NCI-H2107 (cell line): Measurements from ENCODE around the gene BCL2L1.
"Not testable (repeated sequence)": the region's sequence is repeated elsewhere in the genome, so short reads cannot be mapped to it uniquely, and the experiment has no call there.

Experiments
- DNase-seq: peaks from one replicate; lab custom pipeline; 2025; lab: John Stamatoyannopoulos, UW

The BCL2L1 gene

DNA sequence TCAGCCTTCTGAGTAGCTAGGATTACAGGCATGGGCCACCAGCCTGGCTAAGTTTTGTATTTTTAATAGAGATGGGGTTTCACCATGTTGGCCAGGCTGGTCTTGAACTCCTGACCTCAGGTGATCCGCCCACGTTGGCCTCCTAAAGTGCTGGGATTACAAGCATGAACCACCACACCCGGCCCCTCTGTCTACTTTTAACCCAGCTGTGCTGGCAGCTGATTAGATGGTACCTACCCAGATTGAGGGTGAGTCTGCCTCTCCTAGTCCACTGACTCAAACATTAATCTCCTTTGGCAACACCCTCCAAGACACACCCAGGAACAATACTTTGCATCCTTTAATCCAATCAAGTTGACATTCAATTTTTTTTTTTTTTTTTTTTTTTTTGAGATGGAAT is 74.6 kb downstream of the BCL2L1 start:
- DNase-seq: not testable (repeated sequence)

DNA sequence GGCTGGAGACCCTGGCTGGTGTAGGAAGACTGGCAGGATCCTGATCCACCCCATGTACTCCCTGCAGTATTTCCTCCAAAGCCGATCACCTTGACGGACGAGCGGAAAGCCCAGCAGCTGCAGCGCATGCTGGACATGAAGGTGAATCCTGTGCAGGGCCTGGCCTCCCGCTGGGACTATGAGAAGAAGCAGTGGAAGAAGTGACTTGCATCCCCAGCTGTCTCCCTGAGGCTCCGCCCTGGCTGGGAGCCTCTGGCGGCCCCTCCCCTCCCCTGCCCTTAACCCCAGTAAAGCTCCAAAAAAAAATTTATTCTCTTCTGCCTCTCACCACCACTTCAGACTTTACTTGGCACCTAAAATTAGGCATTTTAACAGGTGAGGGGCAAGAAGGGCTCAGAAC is 78.0 kb downstream of the BCL2L1 start:
- DNase-seq: no peak

DNA sequence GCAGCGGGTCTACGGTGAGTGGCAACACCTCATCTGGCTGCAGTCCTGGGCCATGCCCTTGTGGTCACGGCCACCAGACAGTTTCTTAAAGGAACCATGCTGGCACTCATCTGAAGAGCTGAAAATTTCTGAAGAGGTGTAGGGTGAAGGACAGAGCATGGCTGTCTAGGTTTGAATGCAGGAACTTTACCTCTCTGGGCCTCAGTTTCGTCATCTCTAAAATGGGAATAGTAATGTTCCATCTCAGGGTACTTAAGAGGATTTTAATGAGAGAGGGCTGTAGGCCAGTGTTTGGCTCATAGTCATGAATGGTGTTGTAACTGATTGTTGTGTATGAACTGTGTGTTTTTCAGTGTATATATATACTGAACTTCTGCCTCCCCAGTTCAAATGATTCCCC is 79.1 kb downstream of the BCL2L1 start:
- DNase-seq: no peak

DNA sequence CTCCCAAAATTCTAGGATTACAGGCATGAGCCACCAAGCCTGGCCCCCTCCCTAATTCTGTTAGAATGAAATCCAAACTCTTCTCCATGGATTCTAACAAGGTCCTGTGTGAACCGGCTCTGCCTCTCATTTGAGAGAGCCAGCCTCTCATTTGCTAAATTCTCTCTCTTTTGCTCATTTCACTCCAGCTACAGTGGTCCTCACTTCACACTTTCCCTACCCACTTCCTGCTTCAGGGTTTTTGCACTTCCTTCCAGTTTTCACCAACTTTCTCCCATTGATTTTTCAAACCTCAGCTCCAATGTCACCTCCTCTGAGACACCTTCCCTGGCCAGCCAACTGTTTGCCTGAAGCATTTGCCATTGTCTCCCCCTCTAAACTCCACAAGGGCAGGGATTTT is 79.8 kb downstream of the BCL2L1 start:
- DNase-seq: no peak

DNA sequence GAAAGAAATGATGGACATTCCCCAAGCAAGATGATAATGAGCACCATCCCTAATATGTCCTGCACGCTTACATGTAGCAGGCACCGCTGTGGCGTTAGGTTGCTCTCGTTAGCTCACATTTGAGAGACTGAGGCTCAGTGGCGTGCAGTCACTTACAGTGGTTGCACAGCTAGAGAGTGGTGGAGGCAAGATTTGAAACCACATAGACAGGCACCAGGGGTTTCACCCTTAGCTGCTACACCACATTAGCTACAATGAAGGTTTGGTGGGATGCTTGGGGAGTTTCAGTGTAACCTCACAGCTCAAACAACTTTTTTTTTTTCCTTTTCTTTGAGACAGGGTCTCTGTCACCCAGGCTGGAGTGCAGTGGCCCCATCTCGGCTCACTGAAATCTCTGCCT is 81.3 kb downstream of the BCL2L1 start:
- no peak for DNase-seq

DNA sequence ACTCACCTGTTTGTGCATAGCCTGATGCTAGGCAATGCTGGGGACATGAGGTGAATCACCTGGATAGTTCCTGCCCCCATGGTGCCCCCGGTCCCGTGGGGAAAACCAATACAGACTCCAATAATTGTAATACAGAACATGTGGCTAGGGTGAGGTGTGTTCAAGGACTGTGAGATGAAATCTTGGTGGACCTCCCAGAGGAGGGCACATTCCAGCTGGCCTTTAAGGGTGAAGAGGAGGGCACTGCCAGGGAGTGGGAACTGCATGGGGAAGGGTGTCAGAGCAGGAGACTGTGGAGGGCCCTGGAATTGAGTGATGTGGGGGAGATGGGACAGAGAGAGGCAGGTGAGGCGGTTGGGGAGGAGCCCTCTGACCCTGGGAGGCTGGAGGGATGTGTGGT is 82.4 kb downstream of the BCL2L1 start:
- DNase-seq: no peak

DNA sequence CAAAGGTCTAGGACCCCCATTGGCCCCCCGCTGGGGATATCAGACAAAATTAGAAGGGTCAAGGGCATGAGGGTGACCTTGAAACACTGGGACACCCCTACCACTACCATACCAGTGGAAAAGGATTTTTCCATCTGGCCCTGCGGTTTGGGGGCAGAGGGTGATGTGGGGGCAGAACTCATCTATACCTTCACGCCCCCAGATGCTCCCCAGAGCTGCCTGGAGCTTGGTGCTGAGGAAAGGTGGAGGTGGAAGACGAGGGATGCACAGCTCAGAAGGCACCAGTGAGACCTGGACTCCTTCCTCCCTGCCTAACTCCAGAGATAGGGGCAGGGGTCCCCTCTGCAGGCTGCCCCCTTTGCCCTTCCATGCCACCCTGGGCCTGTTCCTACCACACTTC is 83.9 kb downstream of the BCL2L1 start:
- DNase-seq: no peak

DNA sequence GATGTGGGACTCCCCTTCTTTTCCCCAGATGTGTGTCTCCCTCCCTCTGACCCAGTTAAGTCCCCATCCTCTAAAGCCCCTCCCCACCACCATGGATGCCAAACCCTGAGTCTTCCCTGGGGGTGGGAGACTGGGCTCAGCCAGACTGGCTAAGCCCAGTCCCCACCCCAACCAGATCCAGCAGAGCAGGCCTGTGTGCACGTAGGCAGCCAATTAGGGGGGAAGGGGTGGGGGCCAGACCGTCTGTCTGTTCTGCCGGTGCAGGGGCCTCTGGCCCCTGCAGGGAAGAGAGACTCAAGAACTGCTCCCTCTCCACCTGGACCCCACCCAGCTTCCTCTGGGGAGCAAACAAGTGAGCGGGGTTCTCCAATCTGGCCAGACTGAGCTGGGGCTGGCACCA is 84.4 kb downstream of the BCL2L1 start:
- DNase-seq: no peak

DNA sequence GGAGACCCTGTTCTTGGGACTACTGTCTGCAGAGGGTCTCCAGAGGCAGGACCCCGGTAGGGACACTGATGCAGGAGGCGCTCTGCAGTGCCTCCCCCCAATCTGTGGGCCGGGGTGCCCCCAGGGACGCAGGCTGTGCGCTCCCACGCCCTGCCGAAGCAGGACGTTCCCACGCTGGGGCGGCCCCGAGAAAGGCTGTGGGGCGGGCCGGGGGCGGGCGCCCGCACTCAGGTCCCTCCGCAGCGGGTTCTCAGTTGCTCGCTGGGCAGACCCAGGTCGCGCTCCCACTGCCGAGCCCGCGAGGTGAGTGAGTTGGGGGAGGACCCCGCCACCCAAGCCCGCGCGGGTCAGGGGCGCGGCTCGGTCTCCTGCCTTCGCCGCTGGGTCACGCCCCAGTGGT is 85.0 kb downstream of the BCL2L1 start, which contains the start of gene COX4I2:
Gene COX4I2, plus strand, starts transcription at position 253 of the 400 bp plus-strand sequence. CDS start 1,106 bp downstream, outside the sequence.
- no peak for DNase-seq

DNA sequence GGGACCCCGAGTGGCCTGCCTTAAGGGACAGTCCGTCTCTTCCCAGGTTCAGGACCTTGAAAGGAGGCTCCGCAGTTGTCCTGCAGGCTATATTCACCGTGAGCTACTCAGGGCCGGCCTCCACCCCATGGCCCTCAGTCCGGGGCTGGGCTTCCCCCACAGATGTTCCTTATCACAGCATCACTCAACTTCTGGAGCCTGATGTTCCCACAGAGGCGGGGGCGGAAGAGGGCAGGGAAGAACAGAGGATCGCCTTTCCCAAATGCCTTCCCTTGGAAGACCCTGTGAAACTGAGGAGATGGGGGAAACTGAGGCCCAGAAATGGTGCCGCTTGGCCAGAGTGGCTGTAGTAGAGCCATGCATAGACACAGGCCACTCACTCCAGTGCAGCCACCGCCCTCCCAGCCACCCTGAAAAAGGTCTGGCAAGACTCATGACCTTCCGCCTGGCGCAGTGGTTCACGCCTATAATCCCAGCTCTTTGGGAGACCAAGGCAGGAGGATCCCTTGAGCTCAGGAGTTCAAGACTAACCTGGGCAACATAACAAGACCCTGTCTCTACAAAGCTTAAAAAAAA is 89.2 kb downstream of the BCL2L1 start:
- no peak for DNase-seq

DNA sequence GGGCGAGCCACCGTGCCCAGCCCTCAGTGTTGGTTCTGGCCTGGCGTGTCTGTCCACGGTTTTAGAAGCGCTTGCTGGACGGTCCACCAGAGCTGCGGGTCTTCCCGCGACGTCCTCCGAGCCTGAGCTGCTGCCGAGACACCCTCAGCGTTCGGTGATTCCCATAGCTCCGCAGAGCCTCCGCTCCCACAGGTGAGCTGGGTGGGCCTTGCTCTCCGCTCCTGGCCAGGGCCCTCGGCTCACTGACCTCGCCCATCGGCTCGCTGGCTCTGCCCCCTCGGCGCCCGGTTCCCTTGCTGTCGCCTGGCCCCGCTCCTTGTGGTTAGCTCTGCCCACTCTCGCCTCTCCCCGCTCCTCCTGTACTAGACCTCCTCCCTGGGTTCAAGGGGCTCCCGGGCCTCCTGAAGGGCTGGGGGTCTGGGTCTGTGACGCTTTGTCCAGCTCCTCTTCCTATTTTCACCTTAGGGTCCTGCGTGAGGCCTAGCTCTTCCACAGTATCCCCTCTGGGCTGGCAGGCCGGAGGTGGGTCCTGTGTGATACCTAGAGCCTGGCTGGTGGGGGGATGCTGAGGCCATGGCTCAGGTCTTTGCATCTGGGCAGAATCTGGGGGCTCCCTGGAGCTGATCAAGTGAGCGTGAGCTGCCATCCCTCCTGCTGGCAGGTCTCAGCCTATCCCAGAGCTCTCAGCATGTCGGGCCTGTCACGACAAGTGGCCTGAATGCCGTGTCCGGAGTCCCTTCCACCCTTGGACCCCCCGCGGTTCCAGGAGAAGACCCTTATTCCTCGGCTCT is 89.9 kb downstream of the BCL2L1 start:
- no peak for DNase-seq

DNA sequence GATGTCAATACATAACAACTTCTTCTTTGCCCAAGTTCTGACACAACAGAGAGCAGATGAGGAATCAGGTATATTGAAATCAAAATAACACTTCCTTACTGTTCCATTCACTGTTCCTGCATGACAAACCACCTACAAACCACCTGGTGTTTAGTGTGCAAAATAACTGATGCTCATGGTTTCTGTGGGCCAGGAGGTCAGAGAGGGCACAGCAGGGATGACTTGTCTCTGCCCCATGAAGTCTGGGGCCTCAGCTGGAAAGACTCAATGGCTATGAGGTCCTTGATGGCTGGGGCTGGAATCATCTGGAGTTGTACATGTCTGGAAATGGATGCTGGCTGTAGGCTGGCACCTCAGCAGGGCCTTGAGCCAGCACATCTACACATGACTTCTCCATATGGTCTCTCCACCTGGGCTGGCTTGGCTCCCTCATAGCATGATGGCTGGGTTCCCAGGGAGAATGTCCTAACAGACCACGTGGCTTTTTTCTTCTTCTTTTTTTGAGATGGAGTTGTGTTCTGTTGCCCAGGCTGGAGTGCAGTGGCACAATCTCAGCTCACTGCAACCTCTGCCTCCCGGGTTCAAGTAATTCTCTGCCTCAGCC is 92.4 kb downstream of the BCL2L1 start:
- no peak for DNase-seq

DNA sequence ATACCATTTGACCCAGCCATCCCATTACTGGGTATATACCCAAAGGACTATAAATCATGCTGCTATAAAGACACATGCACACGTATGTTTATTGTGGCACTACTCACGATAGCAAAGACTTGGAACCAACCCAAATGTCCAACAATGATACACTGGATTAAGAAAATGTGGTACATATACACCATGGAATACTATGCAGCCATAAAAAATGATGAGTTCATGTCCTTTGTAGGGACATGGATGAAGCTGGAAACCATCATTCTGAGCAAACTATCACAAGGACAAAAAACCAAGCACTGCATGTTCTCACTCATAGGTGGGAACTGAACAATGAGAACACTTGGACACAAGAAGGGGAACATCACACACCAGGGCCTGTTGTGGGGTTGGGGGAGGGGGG is 94.6 kb downstream of the BCL2L1 start:
- not testable (repeated sequence) for DNase-seq

DNA sequence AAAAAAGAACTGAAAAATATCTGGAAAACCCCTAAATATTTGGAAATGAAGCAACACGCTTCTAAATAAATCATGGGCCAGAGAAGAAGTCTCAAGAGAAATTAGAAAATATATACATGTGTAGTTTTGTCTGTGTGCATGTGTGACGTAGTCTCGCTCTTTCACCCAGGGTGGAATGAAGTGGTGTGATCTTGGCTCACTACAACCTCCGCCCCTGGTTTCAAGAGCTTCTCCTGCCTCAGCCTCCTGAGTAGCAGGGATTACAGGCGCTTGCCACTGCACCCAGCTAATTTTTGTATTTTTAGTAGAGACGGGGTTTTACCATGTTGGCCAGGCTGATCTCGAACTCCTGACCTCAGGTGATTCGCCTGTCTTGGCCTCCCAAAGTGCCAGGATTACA is 96.1 kb downstream of the BCL2L1 start:
- not testable (repeated sequence) for DNase-seq

DNA sequence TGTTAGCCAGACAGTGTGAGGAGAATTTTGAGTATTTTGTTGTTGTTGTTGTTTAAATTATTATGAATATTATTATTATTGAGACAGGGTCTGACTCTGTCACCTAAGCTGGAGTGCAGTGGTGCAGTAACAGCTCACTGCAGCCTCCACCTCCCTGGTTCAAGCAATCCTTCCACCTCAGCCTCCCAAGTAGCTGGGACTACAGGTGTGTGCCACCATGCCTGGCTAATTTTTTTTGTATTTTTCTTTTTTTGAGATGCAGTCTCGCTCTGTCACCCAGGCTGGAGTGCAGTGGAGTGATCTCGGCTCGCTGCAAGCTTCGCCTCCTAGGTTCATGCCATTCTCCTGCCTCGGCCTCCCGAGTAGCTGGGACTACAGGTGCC is 99.6 kb downstream of the BCL2L1 start:
- not testable (repeated sequence) for DNase-seq

DNA sequence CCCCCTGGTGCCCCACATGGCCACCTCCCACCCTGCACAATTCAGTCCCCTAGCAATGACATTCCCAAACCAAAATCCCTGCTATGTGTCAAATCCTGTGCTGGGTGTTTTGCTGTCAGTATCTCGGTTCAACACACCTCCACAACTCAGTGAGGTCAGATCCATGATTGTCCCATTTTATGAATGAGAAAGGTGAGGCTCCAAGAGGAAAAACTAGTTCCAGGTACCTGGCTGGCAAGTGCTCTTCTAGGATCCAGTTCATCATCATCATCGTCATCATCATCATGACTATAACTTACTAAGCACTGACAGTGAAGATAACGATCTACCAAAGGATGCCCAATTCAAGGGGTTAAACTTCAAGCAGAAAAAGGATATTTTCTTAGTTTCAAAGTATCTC is 102.4 kb downstream of the BCL2L1 start:
- DNase-seq: no peak

DNA sequence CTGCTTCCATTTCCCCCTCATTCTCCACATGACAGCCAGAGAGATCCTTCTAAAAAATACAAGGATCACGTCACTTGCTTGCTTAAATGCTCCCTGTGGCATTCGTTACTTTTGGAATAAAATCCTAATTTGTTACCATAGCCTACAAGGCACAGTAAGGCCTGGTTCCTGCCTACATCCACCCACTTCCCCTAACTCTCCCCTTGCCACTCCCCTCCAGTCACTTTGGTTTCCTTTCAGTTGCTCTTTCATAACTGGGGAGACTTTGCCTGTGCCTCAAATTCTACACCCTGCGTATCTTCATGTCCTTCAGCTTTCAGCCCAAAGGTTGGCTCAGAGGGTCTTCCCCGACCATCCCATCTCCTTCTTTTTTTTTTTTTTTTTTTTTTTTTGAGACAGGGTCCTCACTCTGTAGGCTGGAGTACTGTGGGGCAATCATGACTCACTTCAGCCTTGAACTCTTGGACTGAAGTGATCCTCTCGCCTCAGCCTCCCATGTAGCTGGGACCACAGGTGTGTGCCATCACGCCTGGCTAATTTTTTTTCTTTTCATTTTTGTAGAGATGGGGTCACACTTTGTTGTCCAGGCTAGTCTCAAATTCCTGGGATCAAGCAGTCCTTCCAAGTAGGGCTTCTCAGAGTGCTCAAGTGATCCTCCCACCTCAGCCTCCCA is 105.1 kb downstream of the BCL2L1 start:
- DNase-seq: no peak

DNA sequence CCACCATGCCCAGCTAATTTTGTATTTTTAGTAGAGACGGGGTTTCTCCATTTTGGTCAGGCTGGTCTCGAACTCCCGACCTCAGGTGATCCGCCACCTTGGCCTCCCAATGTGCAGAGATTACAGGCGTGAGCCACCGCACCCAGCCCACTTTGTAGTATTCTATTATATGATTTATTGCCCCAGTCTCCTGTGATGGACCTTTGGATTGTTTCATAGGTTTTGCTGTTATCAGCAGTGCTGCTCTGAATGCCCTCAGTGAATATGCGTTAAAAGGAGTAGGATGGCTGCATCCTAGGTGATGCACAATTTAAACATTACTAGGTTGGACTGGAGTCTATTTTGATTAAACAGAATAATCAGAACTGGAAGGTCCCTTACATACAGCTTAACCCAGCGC is 107.3 kb downstream of the BCL2L1 start:
- no peak for DNase-seq
